GM23248 (cell line): ENCODE results near the gene ALOXE3. TPM values are rescaled to one million over a fixed set of nuclear protein-coding genes. Genes with fewer than 3 reads are reported as not detected.
A peak's percentile ranks its signal among the peaks of the same experiment; 100 is the strongest.

Experiments used
- DNase-seq: peaks from one replicate; pipeline ENCODE4 v3.0.0-alpha.2; 2015
- H2AFZ ChIP-seq: fragments of 200-600 bp; sonication (generic); 2 replicates; pipeline ENCODE4 v1.6.1; 2016; ENCODE audit warnings: antibody characterized with exemption
- H3F3A ChIP-seq: fragments of 200-600 bp; sonication (generic); 2 replicates; pipeline ENCODE4 v1.6.1; 2016; ENCODE audit warnings: mild to moderate bottlenecking, antibody characterized with exemption, mixed run types; ENCODE audit not compliant: insufficient read depth
- H3K27ac ChIP-seq: fragments of 200-600 bp; sonication (generic); 2 replicates; pipeline ENCODE4 v1.5.1; 2016; ENCODE audit warnings: mild to moderate bottlenecking
- H3K27me3 ChIP-seq: fragments of 200-600 bp; sonication (generic); replicated peaks from 2 replicates; pipeline ENCODE4 v1.6.1; 2016; ENCODE audit warnings: mild to moderate bottlenecking; ENCODE audit not compliant: insufficient read depth
- H3K36me3 ChIP-seq: fragments of 200-600 bp; sonication (generic); 2 replicates; pipeline ENCODE4 v1.6.1; 2016; ENCODE audit warnings: low read depth, mild to moderate bottlenecking
- H3K4me1 ChIP-seq: fragments of 200-600 bp; sonication (generic); 2 replicates; pipeline ENCODE4 v1.6.1; 2016; ENCODE audit warnings: mild to moderate bottlenecking; ENCODE audit not compliant: insufficient read depth
- H3K4me2 ChIP-seq: fragments of 200-600 bp; sonication (generic); one replicate; pipeline ENCODE4 v1.6.1; 2016; ENCODE audit warnings: mild to moderate bottlenecking; ENCODE audit not compliant: unreplicated experiment
- H3K4me3 ChIP-seq: fragments of 200-600 bp; sonication (generic); 2 replicates; pipeline ENCODE4 v1.5.1; 2016; ENCODE audit warnings: mild to moderate bottlenecking
- H3K79me2 ChIP-seq: fragments of 200-600 bp; sonication (generic); 2 replicates; pipeline ENCODE4 v1.6.1; 2016; ENCODE audit warnings: mild to moderate bottlenecking; ENCODE audit not compliant: insufficient read depth
- H3K9ac ChIP-seq: fragments of 200-600 bp; sonication (generic); 2 replicates; pipeline ENCODE4 v1.6.1; 2016; ENCODE audit warnings: mild to moderate bottlenecking
- H3K9me2 ChIP-seq: fragments of 200-600 bp; sonication (generic); 2 replicates; pipeline ENCODE4 v1.6.1; 2016; ENCODE audit warnings: mixed run types, mild to moderate bottlenecking, moderate library complexity; ENCODE audit not compliant: insufficient read depth
- H3K9me3 ChIP-seq: fragments of 200-600 bp; sonication (generic); one replicate; pipeline ENCODE4 v1.6.1; 2017; ENCODE audit warnings: low read depth
- H4K20me1 ChIP-seq: fragments of 200-600 bp; sonication (generic); 2 replicates; pipeline ENCODE4 v1.6.0; 2016; ENCODE audit not compliant: insufficient read depth
- EZH2 ChIP-seq: fragments of 200-600 bp; sonication (generic); IDR thresholded peaks from 2 replicates; pipeline ENCODE4 v1.6.1; 2018; ENCODE audit warnings: antibody characterized with exemption, mild to moderate bottlenecking; ENCODE audit not compliant: insufficient read depth, poor library complexity, severe bottlenecking
- EZH2phosphoT487 ChIP-seq: fragments of 200-600 bp; sonication (generic); IDR thresholded peaks from 2 replicates; pipeline ENCODE4 v1.6.1; 2018; ENCODE audit warnings: antibody characterized with exemption, moderate library complexity, mild to moderate bottlenecking, low read depth; ENCODE audit not compliant: insufficient read depth
- WGBS, 2 experiments: methylation state at CpG; one replicate each; pipeline ENCODE4 v1.1.6; 2015 to 2017; ENCODE audit warnings: low lambda C conversion rate in 2 of 2, low coverage in 1 of 2; ENCODE audit errors: missing lambda C conversion rate in 2 of 2; 5-methylcytosine and 5-hydroxymethylcytosine counted together
- in situ Hi-C: fragments of 300-500 bp; cut with MboI; formaldehyde crosslinking; loops from 2 replicates; pipeline ENCODE4 v1.15.0; 2020
- polyA plus RNA-seq: library from polyadenylated mRNA; unstranded; fragments of >200 nt; fragmentation: Nextera tagmentation; extraction: Ambion mirVana; gene quantifications from 2 replicates; pipeline ENCODE4 v1.2.1, GENCODE V29; 2016
- total RNA-seq: library from RNA; depleted of rRNA; stranded (reverse); fragments of >200 nt; shearing (Covaris generic); gene quantifications from 2 replicates; pipeline ENCODE4 v1.2.3, GENCODE V29; 2014

Gene ALOXE3
- total and polyA plus RNA-seq, 2 experiments from 2014 or later: under 0.01 to 0.11 TPM

DNA sequence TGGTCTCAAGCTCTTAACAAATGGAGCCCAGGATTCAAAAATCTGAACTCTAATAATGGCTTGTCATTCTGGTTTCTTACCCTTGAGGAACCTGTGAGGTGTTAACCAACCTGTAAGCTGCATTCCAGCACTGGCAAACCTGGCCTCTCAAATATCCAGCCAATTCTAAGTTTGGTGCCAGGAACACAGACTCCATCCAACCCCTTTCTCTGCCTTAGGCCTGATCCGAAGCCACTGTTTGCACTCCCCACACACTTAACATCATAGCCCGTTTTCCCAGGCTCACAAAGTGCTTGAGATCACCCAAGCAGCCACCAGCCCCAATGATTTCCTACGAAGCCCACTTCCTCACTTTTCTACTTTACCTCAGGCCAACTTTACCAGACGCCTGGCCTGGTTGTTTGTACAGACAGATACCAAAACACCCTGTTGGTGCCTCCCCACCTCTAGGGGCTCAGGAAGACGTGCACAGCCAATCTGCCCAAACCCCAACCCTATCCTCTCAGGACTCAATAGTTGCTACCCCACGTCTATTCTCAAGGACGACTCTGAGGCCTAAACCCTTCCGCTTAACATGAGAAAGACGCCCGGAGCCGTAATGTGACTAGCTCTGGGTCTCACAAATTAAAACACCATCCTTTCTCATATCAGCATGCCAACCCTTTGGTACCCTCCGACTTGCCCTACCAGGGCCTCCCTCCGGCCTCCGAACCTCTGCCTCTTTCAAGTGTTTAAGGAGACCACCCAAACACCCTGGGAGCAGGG lies 37.1 kb upstream of the ALOXE3 start:
- no peaks in the 10 kb centered on the region for H4K20me1 ChIP-seq
- 10 to 11% methylated on average over 14 of the region's 14 CpGs for WGBS, 2 experiments
- in situ Hi-C loops: no loop called here
- H3K4me3 ChIP-seq: peak overlapping the region; percentile 79
- H3F3A ChIP-seq: peaks cover 30% of the 10 kb centered on the region
- no peak overlapping the region for H2AFZ ChIP-seq
- H3K4me2 ChIP-seq: peak overlapping the region; percentile 84
- TF ChIP-seq EZH2 (no peak), EZH2phosphoT487 (no peak)
- no peaks in the 10 kb centered on the region for H3K36me3 ChIP-seq
- DNase-seq: no peak
- peaks cover 40% of the 10 kb centered on the region for H3K4me1 ChIP-seq
- H3K79me2 ChIP-seq: peaks cover 21% of the 10 kb centered on the region
- H3K9me2 ChIP-seq: no peaks in the 10 kb centered on the region
- H3K27me3 ChIP-seq: no peaks in the 10 kb centered on the region
- peak overlapping the region; percentile 100 for H3K27ac ChIP-seq
- H3K9ac ChIP-seq: peak overlapping the region; percentile 99
- no peaks in the 10 kb centered on the region for H3K9me3 ChIP-seq

DNA sequence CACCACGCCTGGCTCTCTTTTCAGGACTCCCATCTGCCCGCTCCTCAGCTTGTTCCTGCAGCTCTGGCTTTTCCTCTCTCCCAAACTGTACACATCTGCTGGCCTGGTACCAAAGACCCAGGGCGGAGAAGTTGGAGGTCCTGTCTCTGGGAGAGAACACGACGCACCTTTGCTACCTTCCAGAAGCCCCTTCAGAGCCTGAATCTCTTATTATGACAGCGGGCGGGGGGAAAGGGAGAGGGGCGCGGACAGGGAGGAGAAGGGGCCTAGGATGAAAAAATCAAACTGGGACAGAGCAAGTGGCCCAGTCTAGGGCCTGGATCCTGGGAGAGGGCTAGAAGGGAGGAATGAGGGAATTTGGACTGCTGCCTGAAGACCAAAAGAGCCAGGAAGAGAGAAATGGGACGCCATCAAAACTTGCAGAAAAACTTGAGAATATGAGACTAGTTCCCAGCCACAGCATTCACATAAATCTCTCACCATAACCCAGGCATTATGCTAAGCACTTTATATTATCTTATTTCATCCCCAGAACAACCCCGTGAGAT lies 36.4 kb upstream of the ALOXE3 start:
- 3 to 7% methylated on average over 9 to 11 of the region's 11 CpGs for WGBS, 2 experiments
- Histone ChIP-seq H3K27me3 (no peaks in the 10 kb centered on the region), H3K9me2 (no peaks in the 10 kb centered on the region), H2AFZ (no peak overlapping the region), H4K20me1 (no peaks in the 10 kb centered on the region), H3K4me1 (peaks cover 41% of the 10 kb centered on the region), H3F3A (peaks cover 30% of the 10 kb centered on the region), H3K27ac (peak overlapping the region; percentile 100), H3K4me3 (peak overlapping the region; percentile 79), H3K36me3 (no peaks in the 10 kb centered on the region), H3K79me2 (peaks cover 29% of the 10 kb centered on the region), H3K4me2 (peak overlapping the region; percentile 84), H3K9me3 (no peaks in the 10 kb centered on the region), H3K9ac (peak overlapping the region; percentile 99)
- no peak for DNase-seq
- no peak for TF ChIP-seq EZH2phosphoT487
- no peak for TF ChIP-seq EZH2
- in situ Hi-C loops: no loop called here

DNA sequence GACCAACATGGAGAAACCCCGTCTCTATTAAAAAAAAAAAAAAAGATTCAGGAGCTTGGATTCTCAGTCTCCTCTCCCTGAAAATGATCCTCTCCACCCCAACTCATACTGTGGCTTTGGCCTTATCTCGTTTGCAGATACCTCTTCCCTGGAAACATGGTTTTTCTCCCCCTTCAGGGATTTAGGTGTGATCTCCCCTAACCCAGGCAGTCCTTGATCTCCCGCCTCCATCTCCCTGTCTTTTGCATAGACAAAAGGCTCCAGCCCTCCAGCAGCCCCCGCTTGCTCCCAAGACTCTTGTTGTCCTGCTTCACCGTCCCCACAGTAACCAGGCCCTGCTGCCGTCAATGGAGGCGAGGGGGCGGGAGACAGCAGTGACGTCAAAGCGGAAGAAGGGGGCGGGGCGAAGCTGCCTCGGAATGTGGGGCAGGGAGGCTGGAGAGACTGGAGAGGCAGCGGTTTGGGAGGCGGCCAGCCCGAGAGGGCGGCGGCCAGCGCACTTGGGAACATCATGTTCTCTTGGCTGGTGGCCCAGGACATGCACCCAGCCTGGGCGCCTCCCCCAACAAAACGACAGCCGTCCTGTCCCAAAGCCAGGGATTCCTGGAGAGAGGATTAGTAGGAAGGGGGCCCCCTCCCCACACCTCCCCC lies 35.8 kb upstream of the ALOXE3 start:
- H3K4me1 ChIP-seq: peaks cover 41% of the 10 kb centered on the region
- no peaks in the 10 kb centered on the region for H3K9me2 ChIP-seq
- peak overlapping the region; percentile 86 for H3K4me2 ChIP-seq
- peak; percentile 99 for DNase-seq
- TF ChIP-seq EZH2 (no peak), EZH2phosphoT487 (no peak)
- H4K20me1 ChIP-seq: no peaks in the 10 kb centered on the region
- 0 to 1% methylated on average over 8 to 21 of the region's 22 CpGs for WGBS, 2 experiments
- no peaks in the 10 kb centered on the region for H3K9me3 ChIP-seq
- H2AFZ ChIP-seq: no peak overlapping the region
- H3F3A ChIP-seq: peaks cover 30% of the 10 kb centered on the region
- peaks cover 32% of the 10 kb centered on the region for H3K79me2 ChIP-seq
- peak overlapping the region; percentile 99 for H3K9ac ChIP-seq
- H3K4me3 ChIP-seq: peak overlapping the region; percentile 79
- H3K27me3 ChIP-seq: no peaks in the 10 kb centered on the region
- peak overlapping the region; percentile 100 for H3K27ac ChIP-seq
- in situ Hi-C loops: no loop called here
- no peaks in the 10 kb centered on the region for H3K36me3 ChIP-seq

DNA sequence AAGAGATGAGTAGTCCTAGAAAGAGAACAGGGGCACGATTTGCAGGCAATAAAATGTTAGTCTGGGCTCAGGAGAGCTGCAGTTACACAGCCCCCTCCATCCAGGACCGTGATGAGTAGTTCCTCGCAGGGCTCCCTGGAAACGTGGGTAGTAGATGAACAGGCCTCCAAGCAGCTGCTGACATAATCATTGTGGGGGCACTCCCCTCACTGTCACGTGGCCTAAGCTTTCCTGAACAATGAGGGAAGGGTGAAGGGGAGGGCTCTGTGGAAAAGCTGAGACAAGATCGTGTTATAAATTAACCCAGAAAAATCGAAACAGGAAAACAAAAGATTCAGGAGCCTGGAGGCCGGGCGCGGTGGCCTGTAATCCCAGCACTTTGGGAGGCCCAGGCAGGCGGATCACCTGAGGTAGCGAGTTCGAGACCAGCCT lies 35.2 kb upstream of the ALOXE3 start:
- H3K79me2 ChIP-seq: peaks cover 32% of the 10 kb centered on the region
- H3F3A ChIP-seq: peaks cover 29% of the 10 kb centered on the region
- no peak overlapping the region for H2AFZ ChIP-seq
- peaks cover 41% of the 10 kb centered on the region for H3K4me1 ChIP-seq
- H3K4me3 ChIP-seq: peak overlapping the region; percentile 81
- H3K9me2 ChIP-seq: no peaks in the 10 kb centered on the region
- H3K27me3 ChIP-seq: no peaks in the 10 kb centered on the region
- 0 to 2% methylated on average over 13 of the region's 13 CpGs for WGBS, 2 experiments
- H3K36me3 ChIP-seq: peaks cover 3% of the 10 kb centered on the region; the same call in 1 of the 2 replicates
- no peaks in the 10 kb centered on the region for H4K20me1 ChIP-seq
- peak overlapping the region; percentile 99 for H3K9ac ChIP-seq
- H3K9me3 ChIP-seq: no peaks in the 10 kb centered on the region
- H3K4me2 ChIP-seq: peak overlapping the region; percentile 86
- no peak for TF ChIP-seq EZH2phosphoT487
- TF ChIP-seq EZH2: no peak
- peak overlapping the region; percentile 100 for H3K27ac ChIP-seq
- in situ Hi-C loops: no loop called here
- DNase-seq: peak; percentile 100
